ENCODE results near the gene COMMD7. TPM values are rescaled to one million over a fixed set of nuclear protein-coding genes. Genes with fewer than 3 reads are reported as not detected.

Gene COMMD7
- total and polyA plus RNA-seq, 2 of the 4 experiments (the other 2 are of a cell fraction) = 51.8 to 67.5 TPM

DNA sequence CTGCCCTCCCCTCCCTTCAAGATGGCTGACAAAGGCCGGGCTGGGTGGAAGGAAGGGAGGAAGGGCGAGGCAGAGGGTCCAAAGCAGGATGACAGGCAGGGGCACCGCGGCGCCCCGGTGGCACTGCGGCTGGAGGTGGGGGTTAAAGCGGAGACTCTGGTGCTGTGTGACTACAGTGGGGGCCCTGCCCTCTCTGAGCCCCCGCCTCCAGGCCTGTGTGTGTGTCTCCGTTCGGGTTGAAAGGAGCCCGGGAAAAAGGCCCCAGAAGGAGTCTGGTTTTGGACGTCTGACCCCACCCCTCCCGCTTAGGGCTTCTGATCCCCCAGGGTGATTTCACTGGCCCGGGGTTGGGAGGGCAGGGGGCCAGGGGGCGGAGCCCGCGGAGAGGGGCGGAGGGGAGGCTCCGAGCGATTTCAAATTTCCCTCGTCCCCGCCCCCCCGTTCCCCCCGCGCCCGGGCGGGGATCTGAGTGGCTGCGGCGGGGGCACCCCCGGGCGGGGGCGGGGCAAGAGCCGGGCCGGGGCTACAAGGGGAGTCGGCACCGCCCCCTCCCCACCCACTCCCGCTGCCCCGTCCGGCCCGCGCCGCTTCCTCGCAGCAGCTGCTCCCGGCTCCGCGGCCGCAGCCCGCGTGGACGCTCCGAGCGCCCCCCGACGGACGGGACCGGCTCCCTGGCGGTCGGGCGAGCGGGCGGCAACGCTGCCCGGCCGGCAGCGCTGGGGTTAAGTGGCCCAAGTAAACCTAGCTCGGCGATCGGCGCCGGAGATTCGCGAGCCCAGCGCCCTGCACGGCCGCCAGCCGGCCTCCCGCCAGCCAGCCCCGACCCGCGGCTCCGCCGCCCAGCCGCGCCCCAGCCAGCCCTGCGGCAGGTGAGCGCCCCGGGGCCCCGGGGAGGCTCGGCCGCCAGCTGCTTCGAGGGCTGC, 18.8 kb upstream of the COMMD7 start, which contains the start of gene DNMT3B (continued):
- TF ChIP-seq RCOR1 (IDR thresholded peaks at IDR 0.05; ENCODE audit: insufficient replicate concordance, low read length) = no peak
- TF ChIP-seq MAFK (IDR thresholded peaks at IDR 0.05; ENCODE audit: low read depth, low read length) = no peak
- no peak for TF ChIP-seq BHLHE40 (IDR thresholded peaks at IDR 0.05; ENCODE audit: low read depth, low read length)
- TF ChIP-seq, protein P1, sequence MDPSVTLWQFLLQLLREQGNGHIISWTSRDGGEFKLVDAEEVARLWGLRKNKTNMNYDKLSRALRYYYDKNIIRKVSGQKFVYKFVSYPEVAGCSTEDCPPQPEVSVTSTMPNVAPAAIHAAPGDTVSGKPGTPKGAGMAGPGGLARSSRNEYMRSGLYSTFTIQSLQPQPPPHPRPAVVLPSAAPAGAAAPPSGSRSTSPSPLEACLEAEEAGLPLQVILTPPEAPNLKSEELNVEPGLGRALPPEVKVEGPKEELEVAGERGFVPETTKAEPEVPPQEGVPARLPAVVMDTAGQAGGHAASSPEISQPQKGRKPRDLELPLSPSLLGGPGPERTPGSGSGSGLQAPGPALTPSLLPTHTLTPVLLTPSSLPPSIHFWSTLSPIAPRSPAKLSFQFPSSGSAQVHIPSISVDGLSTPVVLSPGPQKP (IDR thresholded peaks at IDR 0.05; ENCODE audit: borderline replicate concordance, low read depth, low read length) = no peak
- TF ChIP-seq RAD21 (IDR thresholded peaks at IDR 0.05; ENCODE audit: low read length) = peak; percentile 50

All from IMR-90 (cell line).